B cell (primary cell): ENCODE measurements around the gene NRIP3.

Experiments
- EZH2 ChIP-seq: IDR thresholded peaks from 2 replicates; pipeline ENCODE4 v1.6.1; 2012; ENCODE audit warnings: borderline replicate concordance, low read depth, mild to moderate bottlenecking, moderate library complexity, low read length; ENCODE audit not compliant: insufficient read depth, poor library complexity, severe bottlenecking
- TF ChIP-seq, protein P1 (sequence below): fragments of 200-600 bp; IDR thresholded peaks from one replicate; pipeline ENCODE4 v1.8.0; 2022; ENCODE audit warnings: antibody characterized with exemption, mild to moderate bottlenecking

DNA sequence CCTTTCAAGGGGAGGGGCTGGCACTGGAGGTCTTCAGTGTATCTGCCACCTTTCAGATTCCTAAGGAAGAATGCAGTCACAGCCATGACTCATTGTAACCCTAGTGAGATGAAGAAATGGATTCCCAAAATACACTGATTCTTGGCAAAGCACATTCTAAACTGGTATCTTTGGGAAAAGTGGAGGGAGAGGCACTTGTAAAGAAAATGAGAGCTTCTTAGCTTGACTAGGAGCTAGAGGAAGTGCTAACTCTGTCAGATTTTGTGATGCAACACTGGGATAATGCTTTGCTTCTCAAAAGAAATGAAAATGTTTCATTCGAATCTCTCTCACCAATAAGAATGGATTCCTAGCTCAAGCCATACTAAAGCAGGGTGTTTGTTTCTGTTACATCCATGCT lies 14.3 kb downstream of the NRIP3 start:
- TF ChIP-seq, protein P1, sequence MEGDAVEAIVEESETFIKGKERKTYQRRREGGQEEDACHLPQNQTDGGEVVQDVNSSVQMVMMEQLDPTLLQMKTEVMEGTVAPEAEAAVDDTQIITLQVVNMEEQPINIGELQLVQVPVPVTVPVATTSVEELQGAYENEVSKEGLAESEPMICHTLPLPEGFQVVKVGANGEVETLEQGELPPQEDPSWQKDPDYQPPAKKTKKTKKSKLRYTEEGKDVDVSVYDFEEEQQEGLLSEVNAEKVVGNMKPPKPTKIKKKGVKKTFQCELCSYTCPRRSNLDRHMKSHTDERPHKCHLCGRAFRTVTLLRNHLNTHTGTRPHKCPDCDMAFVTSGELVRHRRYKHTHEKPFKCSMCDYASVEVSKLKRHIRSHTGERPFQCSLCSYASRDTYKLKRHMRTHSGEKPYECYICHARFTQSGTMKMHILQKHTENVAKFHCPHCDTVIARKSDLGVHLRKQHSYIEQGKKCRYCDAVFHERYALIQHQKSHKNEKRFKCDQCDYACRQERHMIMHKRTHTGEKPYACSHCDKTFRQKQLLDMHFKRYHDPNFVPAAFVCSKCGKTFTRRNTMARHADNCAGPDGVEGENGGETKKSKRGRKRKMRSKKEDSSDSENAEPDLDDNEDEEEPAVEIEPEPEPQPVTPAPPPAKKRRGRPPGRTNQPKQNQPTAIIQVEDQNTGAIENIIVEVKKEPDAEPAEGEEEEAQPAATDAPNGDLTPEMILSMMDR, result no peak
- no peak for TF ChIP-seq EZH2
